Ecto neural progenitor cell (in vitro differentiated cells): Measurements from ENCODE around the gene BANK1.
A peak's percentile ranks its signal among the peaks of the same experiment; 100 is the strongest.

ENCODE experiments used
- DNase-seq: peaks from one replicate; pipeline ENCODE4 v3.0.0-alpha.2; 2018; ENCODE audit warnings: low spot score

BANK1 gene

DNA sequence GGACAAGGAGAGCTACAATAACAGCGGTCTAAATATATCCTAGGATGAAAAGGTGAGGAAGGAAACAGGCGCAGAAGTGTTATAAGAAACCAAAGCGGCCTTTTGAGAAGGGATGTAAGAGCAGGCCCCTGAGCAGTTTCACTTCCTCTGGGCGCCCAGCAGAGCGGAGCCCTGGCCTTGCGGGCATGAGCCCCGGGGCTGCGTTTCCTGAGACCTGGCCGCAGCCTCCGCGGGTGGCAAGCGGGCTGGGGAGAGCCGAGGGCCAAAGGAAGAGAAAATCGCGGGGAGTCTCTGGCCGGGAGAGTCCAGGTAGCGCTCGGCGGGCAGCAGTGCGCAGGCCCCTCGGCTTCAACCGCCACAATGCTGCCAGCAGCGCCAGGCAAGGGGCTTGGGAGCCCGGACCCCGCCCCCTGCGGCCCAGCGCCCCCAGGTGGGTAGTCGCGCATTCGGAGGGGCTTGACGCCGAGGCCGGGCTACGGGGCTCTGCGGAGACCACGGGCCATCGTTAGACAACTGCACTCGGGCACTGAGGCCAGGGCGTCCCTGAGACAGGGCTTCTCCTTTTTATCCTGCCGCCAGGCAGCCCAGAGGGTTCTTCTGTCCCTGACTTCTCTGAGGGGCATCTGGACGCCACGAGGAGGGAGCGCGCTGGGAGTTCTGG lies at the start of gene BANK1:
Gene BANK1 (plus strand): TSS at position 210 of the 661 bp plus-strand sequence. CDS start 151 bp downstream, at position 361.
- peak; percentile 85 for DNase-seq

GRCh38 chr4:101753721-101754120 lies 36.8 kb upstream of the BANK1 start:
- no peak for DNase-seq

DNA sequence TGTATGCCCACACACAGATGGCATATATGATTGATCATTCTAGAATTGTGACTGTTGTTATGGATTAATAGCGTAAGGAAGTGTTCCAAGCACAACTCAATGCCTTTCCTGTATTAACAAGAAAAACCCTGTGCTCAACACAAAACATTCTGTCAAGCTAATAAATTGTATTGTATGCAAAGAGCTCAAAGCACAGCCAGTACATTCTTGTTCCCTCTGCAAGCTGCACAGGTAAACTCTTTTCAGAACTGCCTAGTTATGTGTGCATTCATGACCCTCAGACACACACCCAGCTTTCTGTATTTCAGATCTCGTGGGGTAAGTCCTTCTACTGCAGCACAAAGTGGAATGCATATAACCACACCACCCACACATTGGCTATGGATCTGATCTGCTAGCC lies 34.3 kb upstream of the BANK1 start:
- DNase-seq = no peak

GRCh38 chr4:101761405-101761804 lies 29.1 kb upstream of the BANK1 start:
- no peak for DNase-seq

GRCh38 chr4:101762025-101762424 lies 28.5 kb upstream of the BANK1 start:
- DNase-seq = no peak

- DNase-seq = no peak
These were observed 28.0 kb upstream of the BANK1 start for GRCh38 chr4:101762534-101762933.

- DNase-seq = no peak
These were observed 27.0 kb upstream of the BANK1 start for GRCh38 chr4:101763576-101763975.

GRCh38 chr4:101774807-101775206 lies 15.7 kb upstream of the BANK1 start:
- DNase-seq = no peak

DNA sequence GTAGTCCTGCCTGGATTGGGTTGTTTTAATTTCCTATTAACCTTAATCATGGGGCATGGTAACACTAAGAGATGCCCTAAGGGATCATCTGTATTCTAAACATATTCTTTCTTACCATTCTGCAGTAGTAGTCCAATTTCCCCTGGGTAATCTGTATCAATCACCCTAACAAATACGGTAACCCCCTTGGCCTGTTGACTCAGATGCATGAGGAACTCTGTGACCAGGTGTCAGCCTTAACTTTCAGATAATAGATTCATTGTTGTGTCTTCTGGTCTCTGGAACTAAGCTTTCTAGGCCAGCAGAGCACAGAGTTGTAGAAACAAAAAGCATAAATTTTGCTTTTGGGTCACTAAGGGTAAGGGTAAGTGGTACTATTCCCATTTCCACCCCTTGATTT lies 13.1 kb upstream of the BANK1 start:
- DNase-seq = no peak

GRCh38 chr4:101780284-101780683 lies 10.2 kb upstream of the BANK1 start:
- DNase-seq = no peak

DNA sequence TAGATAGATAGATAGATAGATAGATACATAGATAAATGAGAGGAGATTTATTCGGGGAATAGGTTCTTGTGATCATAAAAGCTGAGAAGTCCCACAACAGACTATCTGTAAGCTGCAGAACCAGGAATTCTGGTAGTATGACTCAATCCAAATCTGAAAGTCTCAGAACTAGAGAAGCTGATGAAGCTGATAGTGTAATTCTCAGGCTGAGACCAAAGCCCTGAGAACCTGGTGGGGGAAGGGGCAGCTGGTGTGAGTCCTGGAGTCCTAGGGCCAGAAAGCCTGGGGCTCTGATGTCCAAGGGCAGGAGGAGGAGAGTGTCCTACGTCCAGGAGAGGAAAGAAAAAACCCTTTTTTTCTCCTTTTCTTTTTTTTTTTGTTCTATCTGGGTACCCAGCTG lies 8.0 kb upstream of the BANK1 start:
- no peak for DNase-seq

DNA sequence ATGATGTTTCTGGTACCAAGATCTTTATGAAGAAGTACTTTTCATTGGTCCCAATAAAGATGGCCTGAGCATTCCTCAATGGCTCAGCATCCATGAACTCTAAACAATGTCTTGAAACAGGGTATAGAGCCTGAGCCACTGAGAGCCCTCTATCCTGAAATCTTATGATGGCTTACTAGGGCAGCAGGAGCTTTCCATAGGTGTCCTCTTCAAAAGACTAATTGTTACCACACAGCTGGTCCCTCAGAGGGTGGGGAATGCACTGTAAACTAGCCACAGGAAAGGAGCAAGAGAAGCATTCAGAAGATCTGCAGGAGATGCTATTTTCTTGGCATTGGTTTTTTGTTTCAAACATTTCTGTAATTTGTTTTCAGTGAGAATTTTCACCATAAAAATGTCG lies 5.6 kb upstream of the BANK1 start:
- no peak for DNase-seq

GRCh38 chr4:101785486-101785885 lies 5.0 kb upstream of the BANK1 start:
- no peak for DNase-seq

DNA sequence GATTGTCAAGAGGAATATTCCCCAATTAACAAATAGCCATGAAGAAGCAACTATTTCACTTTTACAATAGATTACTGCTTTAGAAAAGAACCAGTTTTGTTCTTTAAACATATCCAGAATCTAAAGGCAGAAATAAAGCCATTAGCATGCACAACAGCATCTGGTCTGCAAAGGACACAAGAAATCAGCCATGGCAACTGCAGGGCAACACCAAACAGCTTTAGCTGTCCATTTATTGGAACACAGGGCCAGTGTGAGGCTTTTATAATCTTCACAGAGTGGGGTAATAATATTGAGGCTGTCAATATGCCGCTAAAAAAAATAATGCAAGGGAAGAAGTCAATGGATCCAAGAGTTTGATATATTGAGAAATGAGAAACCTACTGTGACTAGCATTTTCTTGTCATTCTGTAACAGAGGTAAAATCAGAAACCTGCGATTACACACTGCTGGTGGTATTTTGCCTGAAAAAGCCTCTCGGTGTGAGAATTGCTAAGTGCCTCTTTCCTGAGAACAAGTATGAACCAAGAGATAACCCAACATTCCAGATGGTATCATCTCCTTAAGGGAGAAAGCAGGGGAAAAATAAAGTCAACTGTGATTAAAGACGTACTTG lies 2.7 kb upstream of the BANK1 start:
- DNase-seq = no peak

- DNase-seq = no peak
These were observed 640 bp downstream of the BANK1 start for GRCh38 chr4:101791182-101791558.

DNA sequence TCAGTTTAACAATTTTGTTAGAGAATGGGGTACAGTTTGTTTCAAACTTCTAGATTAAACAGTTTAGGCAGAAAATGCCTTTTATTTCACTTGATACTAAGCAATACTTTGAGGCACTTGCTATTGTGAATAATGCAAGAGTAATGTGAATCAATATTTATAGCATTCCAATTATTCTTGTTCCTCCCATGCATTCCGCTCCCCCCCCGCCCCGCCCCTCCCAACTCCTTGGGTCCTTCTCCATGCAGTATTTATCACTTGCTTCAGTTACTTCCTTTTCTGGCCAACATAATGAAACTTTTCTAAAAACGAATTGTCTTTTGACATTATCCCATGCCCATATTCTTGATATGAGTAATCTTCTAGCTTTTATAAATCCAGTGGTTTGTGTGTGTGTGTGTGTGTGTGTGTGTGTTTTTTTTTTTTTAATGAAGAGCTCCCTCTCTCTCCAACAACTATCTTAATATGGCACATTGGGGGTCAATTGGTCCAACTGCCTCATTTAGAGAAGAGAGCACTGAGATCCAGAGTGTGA lies 1.6 kb downstream of the BANK1 start:
- no peak for DNase-seq

DNA sequence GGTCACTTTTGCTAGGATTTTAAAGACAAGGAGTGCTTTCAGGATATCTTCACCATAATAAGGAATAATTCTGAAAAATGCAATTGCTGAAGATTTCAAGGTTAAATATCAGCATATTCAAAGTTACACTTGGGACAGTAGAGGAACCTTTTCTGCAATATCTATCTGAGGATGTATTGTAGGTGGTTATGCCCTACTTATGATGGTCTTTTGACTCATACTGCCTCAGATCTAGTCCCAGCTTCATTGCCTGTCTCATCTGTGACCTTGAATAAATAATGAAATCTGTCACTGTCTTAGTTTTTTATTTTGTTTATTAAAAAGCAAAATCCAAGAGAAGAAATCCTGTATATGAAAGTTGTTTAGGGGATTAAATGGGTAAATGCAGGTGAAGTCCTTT lies 2.9 kb downstream of the BANK1 start:
- DNase-seq = no peak

DNA sequence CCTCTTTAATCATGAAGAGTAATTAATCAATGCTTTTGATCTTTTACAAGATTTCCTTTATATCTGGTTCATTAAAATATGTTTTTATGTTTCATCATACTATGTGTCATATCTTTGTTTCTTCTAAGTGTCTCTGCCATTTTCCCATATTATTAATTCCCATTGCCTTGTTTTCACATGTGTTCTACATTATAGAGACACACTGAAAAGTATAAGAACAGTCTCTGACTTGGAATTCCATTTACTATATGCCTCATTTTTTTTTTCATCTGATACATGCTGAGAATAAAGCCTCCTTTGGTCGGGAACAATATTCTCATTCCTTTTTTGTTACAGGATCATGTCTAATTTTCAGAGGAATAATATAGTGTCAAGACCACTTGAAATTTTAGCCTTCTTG lies 4.3 kb downstream of the BANK1 start:
- DNase-seq = no peak

GRCh38 chr4:101795704-101796103 lies 5.2 kb downstream of the BANK1 start:
- no peak for DNase-seq

DNA sequence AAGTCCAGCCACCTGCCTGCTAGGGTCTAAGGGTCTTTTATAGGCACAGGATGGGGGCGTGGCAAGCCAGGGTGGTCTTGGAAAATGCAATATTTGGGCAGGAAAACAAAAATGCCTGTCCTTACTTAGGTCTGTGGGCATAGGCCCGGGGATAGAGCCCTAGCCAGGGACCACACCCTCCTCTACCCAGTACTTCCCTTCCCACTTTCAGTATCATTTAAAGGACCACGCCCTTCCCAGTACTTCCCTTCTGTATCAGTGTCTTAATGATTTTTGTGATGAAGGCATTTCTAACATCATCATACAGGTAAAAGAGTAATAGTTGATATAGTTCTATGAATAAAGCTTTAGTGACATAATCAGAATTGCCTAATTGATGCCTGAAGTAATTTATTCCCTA lies 11.4 kb downstream of the BANK1 start:
- no peak for DNase-seq

DNA sequence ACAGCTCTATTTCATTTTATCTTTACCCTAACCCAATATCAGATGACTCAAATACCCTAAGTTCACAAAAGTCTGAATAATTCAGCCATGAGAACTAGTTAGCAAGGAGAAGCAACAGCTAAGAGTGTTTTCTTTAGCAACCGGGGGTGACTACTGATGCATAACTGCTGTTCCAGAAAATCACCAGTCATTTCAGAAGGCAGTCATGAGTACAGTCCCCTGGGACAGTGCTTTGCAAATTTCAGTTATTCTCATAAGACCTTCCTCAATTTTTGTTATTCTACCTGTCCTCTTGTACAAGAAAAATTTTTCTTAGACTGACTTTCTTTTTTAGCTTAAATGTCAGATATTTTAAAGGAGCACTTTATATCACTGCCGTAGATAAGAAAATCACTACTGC lies 16.4 kb downstream of the BANK1 start:
- no peak for DNase-seq

- DNase-seq = no peak
These were observed 16.8 kb downstream of the BANK1 start for GRCh38 chr4:101807351-101807750.

DNA sequence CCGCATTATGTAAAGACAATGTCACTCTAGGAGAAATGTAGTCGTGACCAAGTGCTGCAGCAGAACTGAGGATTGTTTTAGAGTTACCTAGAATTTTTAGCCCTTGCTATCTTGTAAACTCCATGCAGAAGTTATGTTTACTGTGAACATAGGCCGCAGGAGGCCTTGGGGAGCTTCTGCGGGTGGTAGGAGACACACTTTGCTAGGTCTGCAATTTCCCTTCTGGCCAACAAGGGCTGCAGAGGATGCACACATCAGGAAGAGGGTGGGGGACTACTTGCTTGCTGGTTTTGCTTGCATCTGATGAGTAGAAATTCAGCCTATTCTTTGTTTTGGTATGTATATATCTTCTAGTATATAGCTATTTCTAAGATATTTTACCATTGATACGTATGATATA lies 23.1 kb downstream of the BANK1 start:
- DNase-seq = no peak

DNA sequence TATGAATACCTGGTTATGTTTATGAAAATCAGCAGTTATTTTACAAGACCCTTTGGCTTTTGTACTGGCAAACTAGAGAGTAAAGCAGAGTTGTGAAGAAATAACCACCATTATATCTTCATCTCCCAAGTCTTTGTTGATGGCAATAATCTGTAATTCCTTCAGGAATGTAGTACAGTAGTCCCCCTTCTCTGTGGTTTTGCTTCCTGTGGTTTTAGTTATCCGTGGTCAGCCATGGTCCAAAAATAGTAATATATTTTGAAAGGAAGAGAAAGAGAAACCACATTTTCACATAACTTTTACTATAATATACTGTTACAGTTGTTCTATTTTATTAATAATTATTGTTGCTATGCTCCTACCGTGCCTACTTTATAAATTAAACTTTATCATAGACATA lies 27.8 kb downstream of the BANK1 start:
- no peak for DNase-seq
